ENCODE data around the gene SDK1.

- TF ChIP-seq CTCF (tag by site-specific recombination; IDR thresholded peaks at IDR 0.05) (no peak), ZSCAN23 (tag by site-specific recombination; IDR thresholded peaks at IDR 0.05) (no peak), REST (tag by site-specific recombination; IDR thresholded peaks at IDR 0.05) (no peak), ZFP37 (tag by site-specific recombination; IDR thresholded peaks at IDR 0.05) (no peak), ZNF350 (tag by site-specific recombination; IDR thresholded peaks at IDR 0.05) (no peak), ZNF621 (tag by site-specific recombination; IDR thresholded peaks at IDR 0.05) (no peak), ZNF571 (tag by site-specific recombination; IDR thresholded peaks at IDR 0.05) (no peak), ZBTB10 (tag by site-specific recombination; IDR thresholded peaks at IDR 0.05) (no peak), ZIC2 (tag by site-specific recombination; IDR thresholded peaks at IDR 0.05) (no peak), PBX3 (CRISPR knock-in tag; IDR thresholded peaks at IDR 0.05) (no peak), REPIN1 (tag by site-specific recombination; IDR thresholded peaks at IDR 0.05; ENCODE audit: low read depth) (no peak), ZNF138 (tag by site-specific recombination; IDR thresholded peaks at IDR 0.05; ENCODE audit: borderline replicate concordance) (no peak), ZNF157 (tag by site-specific recombination; IDR thresholded peaks at IDR 0.05) (no peak), ZNF155 (tag by site-specific recombination; IDR thresholded peaks at IDR 0.05) (no peak)
These were observed 777.5 kb downstream of the SDK1 start for GRCh38 chr7:4078580-4078979.

All from HEK293 (cell line).